Ascending aorta (tissue), 2 donors: ENCODE data around the gene CNDP2. TPM values are rescaled to one million over a fixed set of nuclear protein-coding genes. Genes with fewer than 3 reads are reported as not detected.

Experiments used
- DNase-seq, 2 donors: peaks; one replicate each; pipeline ENCODE4 v3.0.0-alpha.2; 2019; ENCODE audit warnings: low spot score in 2 of 2
- H3K27ac ChIP-seq, 2 donors: fragments of 200-600 bp; sonication (generic); one replicate each; pipeline ENCODE4 v1.5.1; 2016 to 2017; ENCODE audit warnings: mild to moderate bottlenecking in 1 of 2
- H3K27me3 ChIP-seq: fragments of 200-600 bp; sonication (generic); one replicate; pipeline ENCODE4 v1.5.1; 2017
- H3K36me3 ChIP-seq, 2 donors: fragments of 200-600 bp; sonication (generic); one replicate each; pipeline ENCODE4 v1.5.1; 2016
- H3K4me1 ChIP-seq, 2 donors: fragments of 200-600 bp; sonication (generic); one replicate each; pipeline ENCODE4 v1.5.1; 2016 to 2017; ENCODE audit warnings: mild to moderate bottlenecking in 1 of 2
- H3K4me3 ChIP-seq, 2 donors: fragments of 200-600 bp; sonication (generic); one replicate each; pipeline ENCODE4 v1.5.1; 2016 to 2017; ENCODE audit warnings: mild to moderate bottlenecking in 1 of 2
- H3K9me3 ChIP-seq, 2 donors: fragments of 200-600 bp; sonication (generic); one replicate each; pipeline ENCODE4 v1.5.1; 2016
- intact Hi-C: fragments of 100-400 bp; cut with DNase I; formaldehyde crosslinking; loops from one replicate; pipeline ENCODE4 v1.15.1; 2023
- total RNA-seq: library from RNA; depleted of rRNA; stranded (reverse); fragments of >200 nt; gene quantifications from one replicate; pipeline ENCODE4 v1.1.0, GENCODE V29; 2016
- TF ChIP-seq, protein P1 (sequence below), 3 experiments: fragments of 200-600 bp in 2 of 3; fragments of 450-650 bp in 1 of 3; sonication (generic) in 2 of 3; IDR thresholded peaks; one replicate each; pipeline ENCODE4 v1.5.1; 2016 to 2019; ENCODE audit warnings: antibody characterized with exemption in 3 of 3, mild to moderate bottlenecking in 1 of 3, moderate library complexity in 1 of 3

CNDP2 gene
- total RNA-seq, 1 donor from 2014 or later = 33.5 TPM

DNA sequence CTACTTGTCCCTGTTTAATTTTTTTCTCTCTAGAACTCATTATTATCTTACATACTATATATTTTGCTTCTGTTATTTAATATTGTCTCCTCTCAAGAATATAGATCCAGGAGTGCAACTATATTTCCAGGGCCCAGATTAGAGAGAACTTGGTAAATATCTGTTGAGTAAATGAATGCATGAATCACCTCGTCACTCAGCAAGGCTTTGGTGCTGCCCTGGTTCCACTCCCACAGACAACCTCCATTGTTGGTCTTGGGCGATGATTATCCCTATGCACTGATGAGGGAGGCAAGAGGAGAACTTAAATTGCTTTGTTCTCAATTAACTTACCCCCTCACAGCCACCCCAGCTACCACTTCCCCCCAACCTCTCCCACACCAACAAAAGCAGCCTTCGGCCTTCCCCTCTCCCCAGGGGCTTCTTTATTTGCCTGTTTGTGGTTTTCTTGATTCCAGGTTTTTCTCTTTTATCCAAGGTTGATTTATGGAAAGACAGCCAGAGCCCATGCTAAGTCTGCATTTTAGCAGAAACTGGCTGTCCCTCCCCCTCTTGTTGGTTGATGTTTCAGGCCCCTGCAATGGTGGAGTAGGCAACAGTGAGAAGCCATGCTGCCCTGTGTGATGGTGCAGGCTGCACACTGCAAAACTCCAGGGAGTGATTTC is 22.1 kb upstream of the CNDP2 start:
- Histone ChIP-seq H3K36me3 (no peaks in the 10 kb centered on the region), H3K27ac (no peak overlapping the region), H3K4me1 (no peaks in the 10 kb centered on the region), H3K27me3 (no peaks in the 10 kb centered on the region), H3K4me3 (no peak overlapping the region), H3K9me3 (no peaks in the 10 kb centered on the region)
- DNase-seq = peak in 1 of 2 donors; percentile 38
- intact Hi-C loops = no loop called here
- TF ChIP-seq, protein P1, sequence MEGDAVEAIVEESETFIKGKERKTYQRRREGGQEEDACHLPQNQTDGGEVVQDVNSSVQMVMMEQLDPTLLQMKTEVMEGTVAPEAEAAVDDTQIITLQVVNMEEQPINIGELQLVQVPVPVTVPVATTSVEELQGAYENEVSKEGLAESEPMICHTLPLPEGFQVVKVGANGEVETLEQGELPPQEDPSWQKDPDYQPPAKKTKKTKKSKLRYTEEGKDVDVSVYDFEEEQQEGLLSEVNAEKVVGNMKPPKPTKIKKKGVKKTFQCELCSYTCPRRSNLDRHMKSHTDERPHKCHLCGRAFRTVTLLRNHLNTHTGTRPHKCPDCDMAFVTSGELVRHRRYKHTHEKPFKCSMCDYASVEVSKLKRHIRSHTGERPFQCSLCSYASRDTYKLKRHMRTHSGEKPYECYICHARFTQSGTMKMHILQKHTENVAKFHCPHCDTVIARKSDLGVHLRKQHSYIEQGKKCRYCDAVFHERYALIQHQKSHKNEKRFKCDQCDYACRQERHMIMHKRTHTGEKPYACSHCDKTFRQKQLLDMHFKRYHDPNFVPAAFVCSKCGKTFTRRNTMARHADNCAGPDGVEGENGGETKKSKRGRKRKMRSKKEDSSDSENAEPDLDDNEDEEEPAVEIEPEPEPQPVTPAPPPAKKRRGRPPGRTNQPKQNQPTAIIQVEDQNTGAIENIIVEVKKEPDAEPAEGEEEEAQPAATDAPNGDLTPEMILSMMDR (IDR thresholded peaks at IDR 0.05) = no peak

DNA sequence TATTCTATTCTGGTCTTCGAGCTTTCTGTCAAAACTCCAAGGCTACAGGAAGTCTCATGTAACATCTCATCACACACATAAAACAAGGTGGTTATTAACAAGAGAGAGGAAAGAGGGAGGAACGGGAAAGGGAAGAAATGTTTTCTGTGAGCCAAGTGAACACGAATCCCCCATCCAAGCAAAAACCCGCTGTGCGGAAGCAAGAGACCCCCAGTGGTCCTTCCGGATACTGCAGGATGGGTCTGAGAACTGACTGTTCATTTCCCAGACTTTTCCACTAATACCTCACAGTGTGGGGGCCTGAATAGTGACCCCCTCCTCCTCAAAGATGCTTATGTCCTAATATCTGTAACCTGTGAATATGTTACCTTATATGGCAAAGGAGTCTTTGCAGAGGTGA is 20.0 kb upstream of the CNDP2 start:
- H3K36me3 ChIP-seq = no peaks in the 10 kb centered on the region
- TF ChIP-seq, protein P1 (IDR thresholded peaks at IDR 0.05) = peak in 2 of 3 experiments; percentile 37 to 43
- H3K9me3 ChIP-seq = no peaks in the 10 kb centered on the region
- intact Hi-C loops = no loop called here
- no peak overlapping the region for H3K4me3 ChIP-seq
- no peaks in the 10 kb centered on the region for H3K27me3 ChIP-seq
- no peaks in the 10 kb centered on the region for H3K4me1 ChIP-seq
- no peak overlapping the region for H3K27ac ChIP-seq
- DNase-seq = no peak

DNA sequence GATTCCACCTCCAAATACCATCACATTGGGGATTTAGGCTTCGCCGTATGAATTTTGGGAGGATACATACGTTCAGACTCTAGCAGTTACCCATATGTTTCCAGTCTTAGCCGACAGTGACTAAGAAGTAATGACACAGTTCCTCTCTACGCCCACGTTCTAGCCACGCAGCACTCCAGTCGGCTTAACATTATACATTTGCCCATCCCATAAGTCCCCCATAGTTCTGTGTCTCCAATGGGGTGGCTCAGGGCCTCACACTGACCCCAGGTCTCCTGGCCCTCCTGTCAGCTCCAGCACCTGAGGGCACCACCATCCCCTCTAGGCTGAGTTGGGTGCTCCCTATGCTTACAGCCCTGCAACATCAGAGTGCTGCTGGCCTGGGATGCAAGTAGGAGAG is 18.4 kb upstream of the CNDP2 start:
- DNase-seq = no peak
- TF ChIP-seq, protein P1 (IDR thresholded peaks at IDR 0.05) = no peak
- Histone ChIP-seq H3K27ac (no peak overlapping the region), H3K4me1 (no peaks in the 10 kb centered on the region), H3K9me3 (no peaks in the 10 kb centered on the region), H3K36me3 (no peaks in the 10 kb centered on the region), H3K27me3 (no peaks in the 10 kb centered on the region), H3K4me3 (no peak overlapping the region)
- intact Hi-C loops = no loop called here

DNA sequence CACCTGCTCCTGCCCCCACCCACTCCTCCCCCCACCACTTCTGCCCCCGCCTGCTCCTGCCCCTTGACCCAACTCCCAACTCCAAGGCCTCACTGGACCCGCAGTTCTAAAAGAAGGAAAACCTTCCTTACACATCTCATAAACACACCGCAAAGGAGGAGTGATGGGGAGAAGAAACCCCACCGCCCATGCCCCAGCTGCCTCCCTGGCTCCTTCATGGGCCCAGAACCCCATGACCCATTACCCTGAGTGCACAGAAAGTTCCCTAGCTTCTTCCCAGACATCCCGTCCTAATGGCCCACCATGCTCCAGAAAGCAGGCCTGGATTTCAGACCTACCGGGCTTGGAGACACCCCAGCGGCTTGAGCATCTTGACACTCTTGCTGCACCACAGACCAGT is 17.8 kb upstream of the CNDP2 start:
- Histone ChIP-seq H3K9me3 (no peaks in the 10 kb centered on the region), H3K4me3 (no peak overlapping the region), H3K36me3 (no peaks in the 10 kb centered on the region), H3K27ac (no peak overlapping the region), H3K4me1 (no peaks in the 10 kb centered on the region), H3K27me3 (no peaks in the 10 kb centered on the region)
- TF ChIP-seq, protein P1 (IDR thresholded peaks at IDR 0.05) = no peak
- intact Hi-C loops = no loop called here
- no peak for DNase-seq

DNA sequence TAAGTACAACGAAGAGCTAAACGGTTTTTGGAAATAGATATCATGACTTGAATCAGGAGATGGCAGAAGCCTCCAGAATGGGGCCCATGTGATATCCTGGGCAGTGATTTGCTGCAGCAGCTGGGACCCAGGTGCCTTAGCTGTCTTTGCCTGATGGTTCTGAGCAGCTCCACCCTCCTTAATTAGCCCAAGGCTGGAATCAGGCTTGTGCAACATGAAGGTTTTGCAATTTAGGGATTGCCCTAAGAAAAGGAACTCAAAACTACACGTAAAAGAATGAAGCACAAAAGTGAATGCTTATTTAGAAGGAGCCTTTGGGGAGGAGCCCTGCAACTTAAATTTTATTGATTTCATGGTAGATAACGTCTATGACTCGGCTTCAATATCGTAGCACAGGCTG is 17.3 kb upstream of the CNDP2 start:
- intact Hi-C loops = no loop called here
- Histone ChIP-seq H3K9me3 (no peaks in the 10 kb centered on the region), H3K4me1 (no peaks in the 10 kb centered on the region), H3K36me3 (no peaks in the 10 kb centered on the region), H3K4me3 (no peak overlapping the region), H3K27me3 (no peaks in the 10 kb centered on the region), H3K27ac (no peak overlapping the region)
- peak in 1 of 2 donors; percentile 39 for DNase-seq
- TF ChIP-seq, protein P1 (IDR thresholded peaks at IDR 0.05) = no peak
